Measurements from ENCODE around the gene MCTP1.

DNA sequence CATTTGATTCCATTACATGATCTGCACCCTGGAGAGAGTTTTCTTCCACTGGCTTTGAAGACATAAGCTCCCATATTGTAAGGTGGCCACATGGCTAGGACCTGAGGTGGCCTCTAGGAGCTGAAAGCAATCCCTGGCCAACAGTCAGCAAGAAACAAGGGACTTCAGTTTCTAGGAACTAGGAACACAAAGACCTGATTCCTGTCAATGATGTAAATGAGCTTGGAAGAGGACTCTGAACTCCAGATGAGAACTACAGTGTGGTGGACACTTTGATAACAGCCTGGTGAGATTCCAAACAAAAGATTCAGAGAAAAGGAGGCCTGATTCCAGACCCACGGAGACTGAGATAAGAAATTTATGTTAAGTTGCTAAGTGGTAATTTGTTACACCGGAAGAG lies 129.0 kb downstream of the MCTP1 start:
- TF ChIP-seq, protein P1, sequence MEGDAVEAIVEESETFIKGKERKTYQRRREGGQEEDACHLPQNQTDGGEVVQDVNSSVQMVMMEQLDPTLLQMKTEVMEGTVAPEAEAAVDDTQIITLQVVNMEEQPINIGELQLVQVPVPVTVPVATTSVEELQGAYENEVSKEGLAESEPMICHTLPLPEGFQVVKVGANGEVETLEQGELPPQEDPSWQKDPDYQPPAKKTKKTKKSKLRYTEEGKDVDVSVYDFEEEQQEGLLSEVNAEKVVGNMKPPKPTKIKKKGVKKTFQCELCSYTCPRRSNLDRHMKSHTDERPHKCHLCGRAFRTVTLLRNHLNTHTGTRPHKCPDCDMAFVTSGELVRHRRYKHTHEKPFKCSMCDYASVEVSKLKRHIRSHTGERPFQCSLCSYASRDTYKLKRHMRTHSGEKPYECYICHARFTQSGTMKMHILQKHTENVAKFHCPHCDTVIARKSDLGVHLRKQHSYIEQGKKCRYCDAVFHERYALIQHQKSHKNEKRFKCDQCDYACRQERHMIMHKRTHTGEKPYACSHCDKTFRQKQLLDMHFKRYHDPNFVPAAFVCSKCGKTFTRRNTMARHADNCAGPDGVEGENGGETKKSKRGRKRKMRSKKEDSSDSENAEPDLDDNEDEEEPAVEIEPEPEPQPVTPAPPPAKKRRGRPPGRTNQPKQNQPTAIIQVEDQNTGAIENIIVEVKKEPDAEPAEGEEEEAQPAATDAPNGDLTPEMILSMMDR (IDR thresholded peaks at IDR 0.05; ENCODE audit: poor library complexity, severe bottlenecking), result no peak
- TF ChIP-seq POLR2AphosphoS5 (IDR thresholded peaks at IDR 0.05) (no peak), MXI1 (conservative IDR thresholded peaks at IDR 0.05; ENCODE audit: poor library complexity, severe bottlenecking) (no peak), SMC3 (conservative IDR thresholded peaks at IDR 0.05; ENCODE audit: poor library complexity) (no peak)
- TF ChIP-seq, protein P2, sequence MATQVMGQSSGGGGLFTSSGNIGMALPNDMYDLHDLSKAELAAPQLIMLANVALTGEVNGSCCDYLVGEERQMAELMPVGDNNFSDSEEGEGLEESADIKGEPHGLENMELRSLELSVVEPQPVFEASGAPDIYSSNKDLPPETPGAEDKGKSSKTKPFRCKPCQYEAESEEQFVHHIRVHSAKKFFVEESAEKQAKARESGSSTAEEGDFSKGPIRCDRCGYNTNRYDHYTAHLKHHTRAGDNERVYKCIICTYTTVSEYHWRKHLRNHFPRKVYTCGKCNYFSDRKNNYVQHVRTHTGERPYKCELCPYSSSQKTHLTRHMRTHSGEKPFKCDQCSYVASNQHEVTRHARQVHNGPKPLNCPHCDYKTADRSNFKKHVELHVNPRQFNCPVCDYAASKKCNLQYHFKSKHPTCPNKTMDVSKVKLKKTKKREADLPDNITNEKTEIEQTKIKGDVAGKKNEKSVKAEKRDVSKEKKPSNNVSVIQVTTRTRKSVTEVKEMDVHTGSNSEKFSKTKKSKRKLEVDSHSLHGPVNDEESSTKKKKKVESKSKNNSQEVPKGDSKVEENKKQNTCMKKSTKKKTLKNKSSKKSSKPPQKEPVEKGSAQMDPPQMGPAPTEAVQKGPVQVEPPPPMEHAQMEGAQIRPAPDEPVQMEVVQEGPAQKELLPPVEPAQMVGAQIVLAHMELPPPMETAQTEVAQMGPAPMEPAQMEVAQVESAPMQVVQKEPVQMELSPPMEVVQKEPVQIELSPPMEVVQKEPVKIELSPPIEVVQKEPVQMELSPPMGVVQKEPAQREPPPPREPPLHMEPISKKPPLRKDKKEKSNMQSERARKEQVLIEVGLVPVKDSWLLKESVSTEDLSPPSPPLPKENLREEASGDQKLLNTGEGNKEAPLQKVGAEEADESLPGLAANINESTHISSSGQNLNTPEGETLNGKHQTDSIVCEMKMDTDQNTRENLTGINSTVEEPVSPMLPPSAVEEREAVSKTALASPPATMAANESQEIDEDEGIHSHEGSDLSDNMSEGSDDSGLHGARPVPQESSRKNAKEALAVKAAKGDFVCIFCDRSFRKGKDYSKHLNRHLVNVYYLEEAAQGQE (IDR thresholded peaks at IDR 0.05; ENCODE audit: borderline replicate concordance), result no peak

All from neural cell (in vitro differentiated cells).